Tibial artery (tissue), 4 donors: ENCODE data around the gene PAPOLA.
"Not testable (repeated sequence)": the region's sequence is repeated elsewhere in the genome, so short reads cannot be mapped to it uniquely, and the experiment has no call there.

Experiments
- DNase-seq, 2 donors: peaks; one replicate each; pipeline ENCODE4 v3.0.0-alpha.2; 2019
- H3K27ac ChIP-seq, 2 donors: fragments of 200-600 bp; sonication (generic) in 1 of 2; 1 replicate in 1 of 2; 2 replicates in 1 of 2; pipeline ENCODE4 v1.5.1; 2018 to 2019; ENCODE audit warnings: mild to moderate bottlenecking in 1 of 2
- H3K27me3 ChIP-seq, 2 donors: fragments of 200-600 bp; sonication (generic) in 1 of 2; one replicate each; pipeline versions ENCODE4 v1.5.1 to v1.6.0; 2016 to 2019
- H3K36me3 ChIP-seq, 3 donors: fragments of 200-600 bp; sonication (generic) in 2 of 3; one replicate each; pipeline ENCODE4 v1.5.1; 2016 to 2019; ENCODE audit warnings: mild to moderate bottlenecking in 2 of 3
- H3K4me1 ChIP-seq, 4 donors: fragments of 200-600 bp; sonication (generic) in 2 of 4; 1 replicate in 3 of 4; 2 replicates in 1 of 4; pipeline ENCODE4 v1.5.1; 2016 to 2019
- H3K4me3 ChIP-seq, 2 donors: fragments of 200-600 bp; sonication (generic) in 1 of 2; 1 replicate in 1 of 2; 2 replicates in 1 of 2; pipeline ENCODE4 v1.5.1; 2018 to 2019; ENCODE audit warnings: mild to moderate bottlenecking in 2 of 2
- H3K9me3 ChIP-seq, 3 donors: fragments of 200-600 bp; sonication (generic) in 1 of 3; one replicate each; pipeline ENCODE4 v1.5.1; 2016 to 2019
- CTCF ChIP-seq, 2 experiments: fragments of 200-600 bp in 1 of 2; fragments of 450-650 bp in 1 of 2; IDR thresholded peaks; one replicate each; pipeline ENCODE4 v1.5.1; 2017 to 2019; ENCODE audit warnings: antibody characterized with exemption in 2 of 2, mild to moderate bottlenecking in 1 of 2, moderate library complexity in 1 of 2
- intact Hi-C: fragments of 100-400 bp; cut with DNase I; formaldehyde crosslinking; loops from one replicate; pipeline ENCODE4 v1.15.0; 2023; ENCODE audit warnings: low total_unique reads

PAPOLA gene

GRCh38 chr14:96464136-96464535 lies 38.0 kb upstream of the PAPOLA start:
- intact Hi-C loops, result no loop called here
- no peak for DNase-seq
- peaks cover 0 to 8% of the 10 kb centered on the region in 2 donors for H3K27me3 ChIP-seq

GRCh38 chr14:96466918-96467317 lies 35.3 kb upstream of the PAPOLA start:
- H3K36me3 ChIP-seq, result no peaks in the 10 kb centered on the region
- no peak for TF ChIP-seq CTCF (IDR thresholded peaks at IDR 0.05)
- intact Hi-C loops, result no loop called here
- H3K27ac ChIP-seq, result no peak overlapping the region
- H3K27me3 ChIP-seq, result peaks cover 0 to 3% of the 10 kb centered on the region in 2 donors
- H3K4me1 ChIP-seq, result no peaks in the 10 kb centered on the region
- no peak for DNase-seq
- H3K4me3 ChIP-seq, result no peak overlapping the region
- H3K9me3 ChIP-seq, result no peaks in the 10 kb centered on the region

More at GRCh38 chr14:96464136-96464535, 38.0 kb upstream of the PAPOLA start:
- Histone ChIP-seq H3K9me3 (no peaks in the 10 kb centered on the region), H3K27ac (no peak overlapping the region), H3K4me3 (no peak overlapping the region), H3K36me3 (no peaks in the 10 kb centered on the region), H3K4me1 (no peaks in the 10 kb centered on the region)
- TF ChIP-seq CTCF (IDR thresholded peaks at IDR 0.05), result no peak

GRCh38 chr14:96470331-96470730 lies 31.9 kb upstream of the PAPOLA start:
- Histone ChIP-seq H3K9me3 (no peaks in the 10 kb centered on the region), H3K4me3 (no peak overlapping the region), H3K27ac (no peak overlapping the region), H3K4me1 (no peaks in the 10 kb centered on the region), H3K27me3 (peaks cover 0 to 14% of the 10 kb centered on the region in 2 donors), H3K36me3 (no peaks in the 10 kb centered on the region)
- no peak for DNase-seq
- no peak for TF ChIP-seq CTCF (IDR thresholded peaks at IDR 0.05)
- intact Hi-C loops, result no loop called here

GRCh38 chr14:96470967-96471366 lies 31.2 kb upstream of the PAPOLA start:
- H3K36me3 ChIP-seq, H3K9me3 ChIP-seq, intact Hi-C loops, DNase-seq, H3K27ac ChIP-seq, H3K4me3 ChIP-seq, H3K4me1 ChIP-seq: not testable (repeated sequence)
- peaks cover 0 to 15% of the 10 kb centered on the region in 2 donors for H3K27me3 ChIP-seq

GRCh38 chr14:96478119-96478518 lies 24.1 kb upstream of the PAPOLA start:
- no peak overlapping the region for H3K27ac ChIP-seq
- no peak for DNase-seq
- no peaks in the 10 kb centered on the region for H3K9me3 ChIP-seq
- H3K27me3 ChIP-seq, result peaks cover 0 to 14% of the 10 kb centered on the region in 2 donors
- TF ChIP-seq CTCF (IDR thresholded peaks at IDR 0.05), result no peak
- H3K4me1 ChIP-seq, result no peaks in the 10 kb centered on the region
- H3K36me3 ChIP-seq, result no peaks in the 10 kb centered on the region
- intact Hi-C loops, result no loop called here
- H3K4me3 ChIP-seq, result no peak overlapping the region

- H3K36me3 ChIP-seq, result no peaks in the 10 kb centered on the region
- intact Hi-C loops, result no loop called here
Measured at GRCh38 chr14:96479435-96480146, 22.6 kb upstream of the PAPOLA start.

More at GRCh38 chr14:96479435-96480146, 22.6 kb upstream of the PAPOLA start:
- DNase-seq, result no peak
- H3K27me3 ChIP-seq, result peaks cover 0 to 17% of the 10 kb centered on the region in 2 donors
- no peak overlapping the region for H3K27ac ChIP-seq
- no peak for TF ChIP-seq CTCF (IDR thresholded peaks at IDR 0.05)
- no peaks in the 10 kb centered on the region for H3K9me3 ChIP-seq
- H3K4me3 ChIP-seq, result no peak overlapping the region
- H3K4me1 ChIP-seq, result no peaks in the 10 kb centered on the region
